ENCODE results near the gene PICALM.
"Not testable (repeated sequence)": the region's sequence is repeated elsewhere in the genome, so short reads cannot be mapped to it uniquely, and the experiment has no call there.

PICALM gene

DNA sequence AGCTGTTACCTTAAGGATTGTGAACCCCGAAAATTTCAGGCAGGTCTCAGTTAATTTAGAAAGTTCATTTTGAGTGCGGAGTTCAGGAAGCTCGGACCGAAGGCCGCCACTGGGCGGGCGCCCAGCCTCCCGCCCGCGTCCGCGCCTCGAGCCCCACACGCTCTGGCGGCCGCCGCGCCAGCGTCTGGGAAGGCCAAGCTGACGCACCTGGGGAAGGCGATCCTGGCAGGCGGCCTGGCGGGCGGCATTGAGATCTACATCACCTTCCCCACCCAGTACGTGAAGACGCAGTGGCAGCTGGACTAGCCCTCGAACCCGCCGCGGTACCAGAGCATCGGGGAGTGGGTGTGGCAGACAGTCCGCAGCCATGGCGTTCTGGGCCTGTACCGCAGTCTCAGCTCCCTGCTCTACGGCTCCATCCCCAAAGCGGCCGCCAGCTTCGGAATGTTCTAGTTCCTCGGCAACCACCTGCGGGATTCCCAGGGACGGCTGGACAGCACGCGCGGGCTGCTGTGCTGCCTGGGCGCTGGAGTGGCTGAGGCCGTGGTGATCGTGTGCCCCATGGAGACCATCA, 134.2 kb downstream of the PICALM start:
- DNase-seq = no peak

DNA sequence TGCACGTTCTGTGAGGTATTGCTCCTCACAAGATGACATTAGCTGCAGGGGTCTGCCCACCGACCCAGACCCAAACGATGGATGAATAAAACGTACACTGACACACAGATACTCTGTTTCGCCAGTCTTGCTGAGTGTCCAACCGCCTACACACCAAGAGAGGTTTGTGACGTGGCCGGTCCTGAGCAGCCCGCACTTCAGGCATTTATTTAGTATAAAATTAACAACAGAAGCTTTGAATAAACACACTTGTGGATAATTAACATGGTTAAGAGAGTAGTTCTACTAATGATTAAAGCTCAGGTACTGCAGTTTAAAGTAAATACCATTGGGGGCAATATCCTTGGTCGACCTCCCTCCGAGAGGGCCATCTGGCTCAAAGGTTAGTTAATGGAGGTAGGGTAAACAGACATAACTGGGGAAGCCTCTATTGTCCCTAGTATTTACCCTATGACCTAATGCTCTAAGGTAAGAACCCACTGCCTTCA, 138.0 kb downstream of the PICALM start:
- peak; percentile 8 for DNase-seq

DNA sequence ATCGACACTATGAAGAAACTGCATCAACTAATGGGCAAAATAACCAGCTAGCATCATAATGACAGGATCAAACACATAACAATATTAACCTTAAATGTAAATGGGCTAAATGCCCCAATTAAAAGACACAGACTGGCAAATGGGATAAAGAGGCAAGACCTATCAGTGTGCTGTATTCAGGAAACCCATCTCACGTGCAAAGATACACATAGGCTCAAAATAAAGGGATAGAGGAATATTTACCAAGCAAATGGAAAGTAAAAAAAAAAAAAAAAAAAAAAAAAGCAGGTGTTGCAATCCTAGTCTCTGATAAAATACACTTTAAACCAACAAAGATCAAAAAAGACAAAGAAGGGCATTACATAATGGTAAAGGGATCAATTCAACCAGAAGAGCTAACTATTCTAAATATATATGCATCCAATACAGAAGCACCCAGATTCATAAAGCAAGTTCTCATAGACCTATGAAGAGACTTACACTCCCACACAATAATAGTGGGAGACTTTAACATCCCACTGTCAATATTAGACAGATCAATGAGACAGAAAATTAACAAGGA, 142.2 kb downstream of the PICALM start:
- DNase-seq = not testable (repeated sequence)

DNA sequence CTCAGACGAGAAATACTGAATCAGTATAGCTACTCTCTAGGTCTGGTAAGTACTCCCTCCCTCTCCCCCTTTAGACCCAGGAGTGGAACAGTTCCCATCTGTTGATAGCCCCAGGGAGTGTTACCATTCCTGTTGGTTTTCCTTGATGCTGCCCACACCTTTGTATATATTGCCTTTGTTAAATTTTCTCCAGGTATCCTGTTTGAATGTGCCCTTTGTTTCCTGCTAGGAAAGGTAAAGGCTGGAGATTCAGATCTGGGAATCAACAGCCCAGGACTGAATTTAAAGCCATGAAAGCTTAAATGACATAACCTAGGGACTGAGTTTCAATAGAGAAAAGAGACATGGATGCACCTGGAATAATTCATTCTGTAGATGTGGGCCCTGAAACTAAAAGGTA, 145.4 kb downstream of the PICALM start:
- no peak for DNase-seq

DNA sequence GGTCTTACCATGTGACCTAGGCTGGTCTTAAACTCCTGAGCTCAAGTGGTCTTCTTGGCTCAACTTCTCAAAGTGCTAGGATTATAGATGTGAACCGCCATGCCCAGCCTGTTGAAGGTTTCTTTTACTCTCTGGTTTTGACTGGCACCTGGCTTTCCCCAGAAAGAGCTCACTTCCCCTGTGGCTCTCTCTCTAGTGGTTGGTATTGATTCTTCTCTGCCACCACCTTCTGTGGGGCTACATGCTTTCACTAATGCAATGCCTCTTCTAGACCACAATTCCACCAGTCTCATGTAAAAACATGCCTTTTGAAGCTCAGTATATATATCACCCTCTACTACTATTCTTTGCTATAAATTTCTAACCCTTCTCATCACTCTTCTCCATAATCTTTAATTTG, 146.5 kb downstream of the PICALM start:
- DNase-seq = no peak

DNA sequence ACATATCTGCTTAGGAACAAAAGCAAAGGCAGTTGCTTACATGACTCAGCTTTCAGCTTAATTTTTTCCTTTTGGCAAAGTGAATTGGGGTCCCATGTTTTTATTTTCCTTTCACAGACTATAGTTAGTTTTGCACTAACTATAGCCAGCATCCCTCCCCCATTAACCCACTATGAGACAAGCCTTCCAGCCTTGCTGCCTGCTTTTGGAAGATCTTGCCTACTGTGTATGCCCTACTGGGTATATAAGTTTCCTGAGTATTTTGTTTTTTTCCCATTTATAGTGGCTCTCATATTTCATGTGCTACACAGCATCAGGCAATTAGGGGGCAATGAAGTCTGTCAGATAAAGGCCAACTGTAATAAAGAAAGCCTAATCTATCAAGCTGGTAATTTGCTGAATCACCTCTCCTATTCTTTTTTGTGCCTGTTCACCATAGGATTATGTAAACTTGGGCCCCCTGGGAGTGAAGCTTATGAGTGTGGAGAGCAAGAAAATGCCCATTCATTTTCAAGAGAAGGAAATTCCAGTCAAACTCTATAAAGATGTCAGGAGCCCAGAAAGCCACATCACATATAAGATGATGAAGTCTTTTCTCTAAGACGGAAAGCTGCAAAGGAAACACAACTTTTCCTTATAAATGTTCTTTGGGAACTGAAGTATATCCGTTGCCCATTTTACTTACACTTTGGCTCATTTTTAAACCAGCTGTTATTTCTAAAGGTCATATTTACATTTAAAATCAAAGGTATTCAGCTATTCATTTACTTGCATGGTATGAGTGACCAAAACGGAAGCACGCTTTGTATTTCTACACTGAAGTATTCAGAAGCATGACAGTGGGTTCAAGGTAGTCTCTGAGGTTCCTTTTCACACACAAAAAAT, 149.7 kb downstream of the PICALM start:
- DNase-seq = no peak

DNA sequence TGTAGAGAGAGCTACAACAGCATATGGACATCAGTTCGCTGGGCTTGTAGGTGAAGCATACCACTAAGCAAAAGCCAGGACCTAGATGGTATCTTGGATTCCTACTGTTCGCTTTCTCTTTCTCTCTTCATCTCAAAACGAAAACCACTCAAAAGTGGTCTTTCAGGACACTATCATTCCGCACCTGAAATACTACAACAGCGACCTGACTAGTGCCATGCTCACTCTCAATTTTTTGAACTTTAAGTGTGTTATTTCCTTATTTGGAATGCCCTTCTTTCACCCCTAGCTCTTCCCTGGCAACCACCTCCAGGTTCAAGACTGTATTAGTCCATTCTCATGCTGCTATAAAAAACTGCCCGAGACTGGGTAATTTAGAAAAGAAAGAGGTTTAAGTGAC, 154.5 kb downstream of the PICALM start:
- DNase-seq = no peak

DNA sequence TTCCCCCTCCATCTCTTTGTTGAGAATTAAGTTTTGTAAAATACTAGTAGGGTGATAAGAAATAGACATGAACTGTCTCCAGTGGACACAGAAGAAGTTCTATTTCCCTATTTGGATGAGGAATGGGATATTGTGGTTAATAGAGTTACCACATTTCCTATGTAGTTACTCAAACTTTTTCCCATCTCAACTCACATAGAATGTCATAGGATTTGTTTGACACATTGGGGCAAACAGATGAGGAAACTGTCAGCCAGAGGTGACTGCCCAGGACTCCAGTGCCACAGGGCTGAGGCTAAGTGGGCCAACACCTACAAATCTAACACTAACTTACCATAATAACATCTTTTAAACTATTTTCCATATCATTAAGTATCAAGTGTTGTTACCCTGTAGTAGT, 155.4 kb downstream of the PICALM start:
- DNase-seq = no peak

DNA sequence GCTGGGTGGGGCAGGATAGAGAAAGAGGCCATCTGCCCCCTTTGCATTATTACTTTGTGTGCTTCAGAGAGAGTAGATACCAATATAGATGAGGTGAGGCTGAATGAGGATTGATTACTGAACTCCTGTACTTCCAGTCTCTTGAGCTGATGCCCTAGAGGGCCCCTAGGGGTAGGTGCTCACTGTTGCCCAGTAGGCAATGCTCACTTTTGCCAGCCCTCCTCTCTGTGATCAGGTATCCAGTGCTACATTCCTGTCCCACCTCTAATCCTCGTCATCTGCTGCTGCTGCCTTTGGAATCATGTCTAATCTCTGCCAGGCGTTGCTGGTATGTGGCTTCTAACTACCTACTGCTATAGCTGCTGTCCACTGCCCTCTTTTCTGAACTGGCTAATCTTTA, 156.5 kb downstream of the PICALM start:
- DNase-seq = no peak
